ENCODE data around the gene AK1. TPM values are rescaled to one million over a fixed set of nuclear protein-coding genes. Genes with fewer than 3 reads are reported as not detected.
"Not testable (repeated sequence)": the region's sequence is repeated elsewhere in the genome, so short reads cannot be mapped to it uniquely, and the experiment has no call there.

The AK1 gene
- total RNA-seq, 1 donor = 121 TPM

GRCh38 chr9:127885508-127886281 is 8.2 kb upstream of the AK1 start:
- no peak for DNase-seq (ENCODE audit: low read depth)
- TF ChIP-seq CTCF (IDR thresholded peaks at IDR 0.05; ENCODE audit: insufficient read depth, low read length) = no peak
- no peak overlapping the region for H3K4me3 ChIP-seq (ENCODE audit: low read depth, low read length)

- DNase-seq (ENCODE audit: low read depth) = no peak
- TF ChIP-seq CTCF (IDR thresholded peaks at IDR 0.05; ENCODE audit: insufficient read depth, low read length) = no peak
- H3K4me3 ChIP-seq (ENCODE audit: low read depth, low read length) = no peak overlapping the region
These were observed 7.6 kb upstream of the AK1 start for GRCh38 chr9:127884976-127885490.

- TF ChIP-seq CTCF (IDR thresholded peaks at IDR 0.05; ENCODE audit: insufficient read depth, low read length) = no peak
- no peak overlapping the region for H3K4me3 ChIP-seq (ENCODE audit: low read depth, low read length)
- no peak for DNase-seq (ENCODE audit: low read depth)
These were observed 7.0 kb upstream of the AK1 start for GRCh38 chr9:127884427-127884911.

GRCh38 chr9:127883959-127884358 is 6.5 kb upstream of the AK1 start:
- DNase-seq (ENCODE audit: low read depth) = no peak
- H3K4me3 ChIP-seq (ENCODE audit: low read depth, low read length) = no peak overlapping the region
- no peak for TF ChIP-seq CTCF (IDR thresholded peaks at IDR 0.05; ENCODE audit: insufficient read depth, low read length)

- DNase-seq (ENCODE audit: low read depth); H3K4me3 ChIP-seq (ENCODE audit: low read depth, low read length): not testable (repeated sequence)
These were observed 4.2 kb upstream of the AK1 start for GRCh38 chr9:127881715-127882114.

GRCh38 chr9:127880143-127880542 is 2.7 kb upstream of the AK1 start:
- no peak for TF ChIP-seq CTCF (IDR thresholded peaks at IDR 0.05; ENCODE audit: insufficient read depth, low read length)
- DNase-seq (ENCODE audit: low read depth) = no peak
- no peak overlapping the region for H3K4me3 ChIP-seq (ENCODE audit: low read depth, low read length)

- TF ChIP-seq CTCF (IDR thresholded peaks at IDR 0.05; ENCODE audit: insufficient read depth, low read length) = no peak
- H3K4me3 ChIP-seq (ENCODE audit: low read depth, low read length) = no peak overlapping the region
- no peak for DNase-seq (ENCODE audit: low read depth)
These were observed 1.3 kb upstream of the AK1 start for GRCh38 chr9:127878652-127879390.
